SHP77 (cell line): ENCODE results near the gene COL4A1.

Experiments
- DNase-seq, 2 experiments: peaks; one replicate each; lab custom pipeline; 2025; lab: John Stamatoyannopoulos, UW

Gene COL4A1

DNA sequence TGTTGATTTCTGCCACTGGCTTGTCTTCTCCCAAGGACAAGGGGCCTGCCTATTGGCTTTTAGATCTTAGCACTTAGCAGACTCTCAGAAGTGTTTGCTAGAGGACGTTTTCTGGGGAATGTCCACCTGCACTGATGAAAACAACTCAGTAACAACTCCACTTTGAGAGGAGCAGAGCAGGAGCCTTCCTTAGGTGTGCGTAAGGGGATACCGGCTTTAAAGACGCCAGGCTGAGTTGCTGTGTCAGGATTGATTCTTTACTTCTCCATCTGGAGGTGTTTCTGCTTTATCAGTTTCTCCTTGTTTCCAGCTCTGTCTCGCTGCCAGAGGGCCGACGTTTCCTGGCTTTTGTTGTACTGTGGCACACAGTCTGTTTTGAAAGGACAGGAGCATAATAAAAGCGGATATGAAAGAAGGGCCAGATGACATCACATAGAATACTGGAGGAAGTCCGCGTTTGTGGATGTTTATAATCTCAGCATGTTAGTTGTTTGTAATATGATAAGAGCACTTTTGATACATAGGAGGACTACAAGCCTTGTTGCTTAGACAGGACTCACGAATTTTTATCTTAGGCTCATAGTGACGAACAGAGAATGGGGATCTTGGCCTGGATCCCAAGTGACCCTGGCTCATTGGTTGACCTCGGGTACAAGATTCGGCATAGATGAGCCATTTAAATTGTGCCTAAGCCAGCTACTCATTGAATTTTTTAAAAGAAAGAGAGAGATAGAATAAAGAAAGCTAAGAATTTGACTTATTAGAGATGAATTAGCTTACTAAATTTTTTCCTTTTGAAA lies 34.7 kb upstream of the COL4A1 start:
- no peak for DNase-seq

DNA sequence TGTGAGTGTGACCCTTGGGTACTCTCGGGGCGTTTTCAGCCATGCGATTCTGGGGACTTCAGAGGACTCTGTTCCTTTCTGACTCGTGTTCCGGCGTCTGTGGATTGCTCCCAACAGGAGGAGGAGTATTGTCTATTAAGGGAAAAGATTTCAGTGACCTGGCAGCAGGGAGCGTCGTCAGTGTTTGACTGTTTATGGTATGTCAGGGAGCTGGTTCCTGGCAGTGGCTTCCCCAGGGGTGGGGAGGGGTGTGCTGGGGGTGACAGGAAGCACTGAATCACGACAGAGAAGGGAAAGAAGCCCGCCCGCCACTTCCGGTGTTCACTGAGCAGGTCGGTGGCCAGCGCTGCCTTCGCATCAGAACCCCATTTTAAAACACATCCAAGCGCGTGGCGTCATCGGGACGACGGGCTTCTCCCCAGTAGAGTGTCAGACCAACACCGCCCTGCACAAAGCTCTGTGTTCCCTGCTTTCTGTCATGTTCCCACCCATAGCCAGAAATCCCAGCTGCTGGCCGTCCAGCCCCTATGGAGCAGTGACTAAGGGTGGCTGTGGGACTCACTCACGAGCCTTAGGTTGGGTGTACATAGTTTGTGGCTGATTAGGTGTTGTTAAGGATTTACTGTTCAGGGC lies 34.0 kb upstream of the COL4A1 start:
- no peak for DNase-seq

DNA sequence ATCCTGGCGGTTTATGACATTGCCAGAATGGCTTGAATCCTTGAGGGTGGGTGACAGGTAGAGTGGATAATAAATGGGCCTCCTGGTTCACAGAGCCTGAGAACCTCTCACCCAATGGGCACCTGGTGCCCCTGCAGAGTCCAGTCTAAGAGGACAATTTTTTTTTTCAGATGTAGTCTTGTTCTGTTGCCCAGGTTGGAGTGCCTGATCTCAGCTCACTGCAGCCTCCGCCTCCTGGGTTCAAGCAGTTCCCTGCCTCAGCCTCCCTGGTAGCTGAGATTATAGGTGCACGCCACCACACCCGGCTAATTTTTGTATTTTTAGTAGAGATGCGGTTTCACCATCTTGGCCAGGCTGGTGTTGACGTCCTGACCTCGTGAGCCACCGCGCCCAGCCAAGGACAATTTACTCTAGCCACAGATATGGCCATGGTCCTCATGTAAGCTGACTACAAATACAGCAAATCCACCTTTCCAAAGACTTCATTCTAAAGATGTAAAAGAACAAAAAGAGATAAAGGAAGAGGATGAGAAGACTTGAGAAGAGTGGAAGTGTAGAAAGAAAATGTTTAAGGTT lies 33.1 kb upstream of the COL4A1 start:
- DNase-seq, result no peak

DNA sequence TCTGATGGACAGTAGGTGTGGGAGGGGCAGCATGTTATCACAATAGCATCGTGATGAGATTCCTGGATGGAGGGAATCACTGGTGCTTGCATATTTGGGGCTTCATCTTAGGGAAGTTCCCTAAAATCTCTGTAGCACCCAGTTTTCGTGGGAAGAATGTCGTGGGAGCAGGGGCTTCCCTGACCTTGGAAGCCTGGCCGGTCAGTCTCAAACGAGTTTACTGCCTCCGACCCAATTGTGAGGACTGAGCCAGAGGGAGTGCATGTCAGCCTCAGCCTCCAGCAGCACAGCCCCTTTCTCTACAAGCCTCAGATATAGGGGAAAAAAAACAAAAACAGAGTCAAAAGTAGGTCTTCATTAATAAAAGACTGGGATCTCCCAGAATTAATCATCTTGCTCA lies 32.3 kb upstream of the COL4A1 start:
- no peak for DNase-seq

DNA sequence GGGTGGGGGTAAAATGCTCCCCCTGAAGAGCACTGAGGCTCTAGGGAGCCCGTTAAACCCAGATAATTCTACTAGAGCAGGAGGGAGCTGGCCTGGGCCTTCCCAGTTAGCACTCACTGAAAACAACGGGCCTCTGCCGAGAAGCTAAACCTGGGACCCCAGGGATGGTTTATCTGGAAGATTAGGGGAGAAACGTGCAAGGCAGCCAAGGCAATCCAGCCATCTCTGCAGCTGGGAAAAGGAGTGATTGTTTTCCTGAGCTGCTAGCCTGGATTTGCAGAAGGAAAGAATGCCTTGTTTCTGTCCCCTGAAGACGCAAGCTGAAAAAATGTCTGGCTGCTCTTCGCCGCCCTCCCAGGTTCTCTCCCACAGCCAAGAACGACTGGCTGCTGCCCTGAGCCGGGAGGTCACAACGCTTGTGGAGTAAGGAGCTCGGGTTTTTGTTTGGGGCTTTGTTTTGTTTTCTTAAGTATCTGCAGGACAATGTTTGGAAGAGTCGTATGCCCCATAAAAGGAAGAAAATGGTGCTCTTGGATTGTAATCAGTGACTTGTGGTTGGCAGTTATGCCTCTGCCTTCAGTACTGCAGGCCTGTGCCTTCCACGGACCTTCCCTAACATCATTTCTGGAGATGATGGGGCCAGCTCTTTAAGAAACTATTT lies 31.6 kb upstream of the COL4A1 start:
- DNase-seq, result no peak

DNA sequence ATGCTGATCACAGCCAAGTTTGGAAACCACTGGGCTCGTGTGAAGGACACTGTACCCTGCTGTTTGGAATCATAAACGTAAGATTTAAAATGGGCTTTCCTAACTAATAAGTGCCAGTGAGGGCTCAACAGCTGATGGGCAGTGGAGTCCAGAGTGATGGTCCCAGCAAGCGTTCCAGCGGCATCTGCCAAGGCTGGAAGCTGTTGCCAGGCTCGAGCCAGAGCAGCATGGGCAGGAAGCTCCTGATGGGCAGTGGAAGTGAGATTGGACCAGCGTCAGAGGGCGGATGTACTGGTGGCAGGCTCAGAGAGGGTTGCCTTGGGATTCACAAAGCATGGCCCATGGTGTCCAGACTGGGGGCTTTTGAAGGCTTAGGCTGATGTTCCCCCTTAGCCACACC lies 30.3 kb upstream of the COL4A1 start:
- DNase-seq, result no peak

DNA sequence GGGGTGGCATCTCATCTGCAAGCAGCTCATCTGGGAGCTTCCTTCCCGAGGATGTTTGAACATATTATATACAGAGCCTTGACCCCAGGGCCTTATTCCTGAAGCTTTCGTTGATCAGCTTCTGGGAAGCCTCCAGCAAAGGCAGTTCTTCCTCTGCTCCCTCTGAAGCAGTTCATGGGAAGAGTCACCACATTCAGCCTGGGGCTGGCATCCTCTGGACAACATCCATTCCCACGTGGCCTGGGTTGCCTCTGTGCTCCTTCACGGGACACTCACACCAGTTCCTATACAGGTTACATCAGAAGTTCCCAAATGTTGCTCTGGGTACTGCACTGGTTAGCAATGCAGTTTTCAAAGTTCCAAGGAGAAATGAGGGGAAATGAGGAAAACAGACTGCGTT lies 29.7 kb upstream of the COL4A1 start:
- DNase-seq, result no peak

DNA sequence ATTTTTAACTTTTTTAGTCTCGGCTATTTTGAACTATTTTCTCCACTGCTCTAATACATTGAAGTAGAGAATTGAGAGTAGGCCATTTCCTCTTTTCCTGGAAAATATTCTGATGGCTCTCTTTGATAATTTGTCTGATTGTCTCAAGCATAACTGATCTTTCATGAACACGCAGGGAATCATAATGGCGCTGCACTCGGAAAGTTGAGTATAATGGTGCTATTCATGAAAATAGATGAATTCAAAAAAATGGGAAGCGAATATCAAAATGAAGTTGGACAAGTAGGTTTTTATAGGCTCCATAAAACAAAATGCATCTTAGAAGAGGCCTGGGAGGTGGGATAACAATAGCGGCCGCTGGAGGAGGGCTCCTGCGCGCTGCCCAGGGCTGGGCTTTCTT lies 29.2 kb upstream of the COL4A1 start:
- no peak for DNase-seq

DNA sequence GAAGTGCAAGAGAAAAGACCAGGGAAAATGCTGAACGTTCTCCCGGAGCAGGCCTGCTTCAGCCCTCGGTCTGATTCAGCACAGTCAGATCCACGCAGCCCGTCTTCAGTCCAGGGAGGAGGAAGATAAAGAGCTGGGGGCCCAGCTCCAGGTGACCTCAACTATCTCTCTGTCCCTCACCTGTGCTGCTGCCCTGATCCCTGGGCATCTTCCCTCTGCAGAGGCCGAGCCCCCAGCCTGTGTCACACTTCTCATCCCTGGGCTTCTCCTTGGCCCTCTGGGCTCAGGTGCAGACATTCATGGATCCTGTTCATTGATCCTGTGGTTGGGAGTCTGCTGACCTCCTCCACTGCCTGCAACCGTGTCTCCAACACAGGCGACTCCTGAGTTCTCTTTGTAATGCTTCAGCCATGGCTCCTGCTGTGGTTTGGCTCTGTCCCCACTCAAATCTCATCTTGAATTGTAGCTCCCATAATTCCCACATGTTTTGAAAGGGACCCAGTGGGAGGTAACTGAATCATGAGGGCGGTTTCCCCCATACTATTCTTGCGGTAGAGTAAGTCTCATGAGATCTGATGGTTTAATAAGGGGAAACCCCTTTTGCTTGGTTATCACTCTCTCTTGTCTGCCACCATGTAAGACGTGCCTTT lies 28.0 kb upstream of the COL4A1 start:
- DNase-seq, result no peak

DNA sequence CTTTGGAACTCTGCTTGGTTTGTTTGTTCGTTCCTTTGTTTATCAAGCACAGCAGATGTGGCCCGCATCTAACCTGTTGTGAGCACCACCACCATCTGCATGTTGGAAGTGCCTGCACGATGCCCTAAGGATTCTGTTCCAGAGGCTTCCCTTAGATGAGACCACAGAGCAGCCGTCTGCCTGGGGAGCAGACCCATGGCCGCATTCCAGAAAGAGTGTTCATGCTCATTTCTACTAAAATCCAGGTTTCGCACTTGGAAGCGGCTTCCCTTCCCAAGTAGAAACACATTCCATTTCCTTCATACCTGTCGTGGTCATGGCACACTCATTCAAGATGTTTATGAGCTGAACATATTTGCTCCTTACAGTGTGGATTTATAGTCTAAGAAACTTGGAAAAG lies 27.3 kb upstream of the COL4A1 start:
- DNase-seq, result no peak

DNA sequence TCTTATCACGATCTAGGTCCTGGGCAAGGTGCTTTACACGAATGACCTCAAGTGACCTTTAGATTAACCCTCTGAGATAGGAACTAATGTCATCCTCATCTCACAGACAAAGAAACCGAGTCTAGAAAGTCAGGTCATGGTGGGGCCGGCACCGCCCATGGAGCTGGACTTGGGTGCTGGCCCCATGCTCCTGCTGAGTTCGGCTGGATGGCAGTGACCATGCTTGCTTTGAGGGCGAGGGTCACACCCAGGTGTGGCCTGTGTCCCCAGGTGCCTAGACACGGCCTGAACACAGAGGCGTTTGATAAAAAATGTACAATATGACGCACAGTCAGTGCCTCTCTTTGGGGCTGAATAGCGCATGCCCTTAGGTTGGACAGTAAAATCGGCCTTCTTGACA lies 26.9 kb upstream of the COL4A1 start:
- no peak for DNase-seq

DNA sequence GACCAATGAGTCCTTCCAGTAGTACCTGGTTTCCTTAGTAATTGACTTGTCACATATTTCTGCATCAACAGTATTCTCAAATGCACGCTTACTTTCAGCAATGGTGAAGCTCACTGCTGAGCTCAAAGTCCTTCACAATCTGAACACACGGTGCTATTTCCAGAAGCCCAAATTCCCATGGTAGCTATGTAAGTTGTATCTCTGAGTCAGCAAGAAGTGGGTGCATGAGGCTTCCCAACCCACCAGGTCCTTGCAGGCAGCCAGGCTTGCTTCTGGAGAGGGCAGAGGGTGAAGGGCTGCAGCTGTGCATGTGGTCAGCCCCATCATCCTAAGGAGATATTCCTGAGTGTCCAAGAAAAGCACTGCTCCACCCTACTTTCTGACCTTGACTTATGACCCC lies 25.8 kb upstream of the COL4A1 start:
- DNase-seq, result no peak

DNA sequence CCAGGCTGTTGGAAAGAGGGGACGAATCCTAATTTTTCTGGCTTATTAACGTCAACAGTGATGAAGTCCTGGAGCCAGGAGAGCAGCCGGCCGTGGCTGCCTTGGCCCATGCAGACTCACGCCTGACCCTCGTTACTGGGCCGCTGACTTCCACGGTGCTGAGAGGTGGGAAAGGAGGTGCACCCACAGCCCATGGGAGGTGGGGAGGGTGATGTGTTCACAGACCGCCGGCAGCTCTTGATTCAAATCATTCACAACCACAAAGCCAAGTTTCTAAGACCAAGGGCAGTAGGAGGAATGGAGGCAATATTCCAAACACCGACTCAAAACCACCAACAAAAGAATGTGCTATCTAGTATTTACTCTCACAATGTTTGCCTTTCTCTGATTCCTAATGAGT lies 24.4 kb upstream of the COL4A1 start:
- no peak for DNase-seq

DNA sequence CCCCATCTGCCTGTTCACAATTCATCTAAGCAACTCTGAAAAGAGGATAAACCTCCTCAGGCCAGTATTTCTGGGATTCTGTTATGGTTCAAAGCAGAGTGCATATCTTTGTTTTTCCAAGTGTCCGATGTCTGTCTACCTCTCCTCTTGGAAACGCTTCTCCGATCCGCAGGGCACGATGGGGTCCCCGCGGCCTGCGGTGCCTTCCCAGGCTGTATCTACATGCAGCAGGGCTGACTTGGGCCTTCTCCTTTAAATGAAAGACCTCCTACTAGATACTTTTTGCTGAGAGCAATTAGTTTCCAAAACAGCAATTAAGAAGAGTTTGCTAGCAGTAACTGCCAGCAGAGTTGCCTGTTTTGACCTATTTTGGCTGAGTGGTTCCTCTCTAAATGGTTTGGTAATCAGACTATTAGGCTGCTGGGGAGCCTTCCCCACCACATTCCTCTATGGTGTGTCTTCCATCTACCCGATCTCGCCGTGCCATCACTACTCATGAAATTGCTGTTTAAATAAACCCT lies 23.6 kb upstream of the COL4A1 start:
- no peak for DNase-seq

DNA sequence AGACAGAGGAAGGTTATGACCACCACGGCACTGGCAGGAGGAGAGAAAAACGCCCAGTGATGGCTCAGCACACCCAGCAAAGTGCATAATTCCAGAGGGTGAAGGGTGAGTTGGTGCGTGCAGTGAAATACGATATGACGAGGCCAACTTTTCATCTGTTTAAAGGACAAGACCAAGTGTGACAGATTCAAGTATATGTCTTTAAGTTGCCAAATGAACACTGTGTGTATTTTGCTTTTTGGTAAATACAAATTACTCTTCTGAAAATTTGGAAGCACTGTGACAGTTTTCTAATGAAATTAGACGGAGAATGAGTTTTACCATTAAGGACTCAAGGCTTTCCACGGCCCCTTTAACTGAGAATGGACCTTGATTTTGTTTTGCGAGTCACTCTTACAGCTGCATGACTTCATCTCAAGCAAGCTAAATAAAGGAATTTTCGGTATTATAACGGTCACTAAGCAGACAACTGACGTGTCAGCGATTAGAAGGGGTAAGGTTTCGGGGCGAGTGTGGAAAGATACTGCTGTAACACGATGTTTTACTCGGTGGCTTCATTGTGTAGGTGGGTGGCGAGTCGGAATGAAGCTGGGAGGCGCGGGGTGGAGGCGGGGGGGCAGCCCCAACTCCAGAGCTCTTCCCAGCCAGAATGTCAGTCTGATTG lies 23.0 kb upstream of the COL4A1 start:
- no peak for DNase-seq

DNA sequence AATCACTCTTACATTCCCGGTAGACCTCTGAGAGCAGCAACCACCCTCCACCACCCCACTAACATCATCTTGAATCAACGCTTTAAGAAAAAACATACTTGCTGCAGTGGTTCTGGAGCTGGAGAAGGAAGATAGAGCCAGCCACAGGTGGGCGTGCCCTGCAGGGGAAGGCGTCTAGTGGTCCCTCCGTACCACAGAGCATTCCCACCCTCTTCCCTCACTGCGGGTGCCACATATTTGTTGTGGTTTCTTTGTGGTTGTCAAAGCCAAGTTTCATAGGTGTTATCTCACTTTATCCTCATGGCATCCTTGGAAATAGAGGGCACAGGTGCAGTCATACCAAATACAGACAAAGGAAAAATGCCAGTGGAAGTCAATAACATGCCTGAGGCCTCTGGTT lies 22.3 kb upstream of the COL4A1 start:
- DNase-seq, result no peak

DNA sequence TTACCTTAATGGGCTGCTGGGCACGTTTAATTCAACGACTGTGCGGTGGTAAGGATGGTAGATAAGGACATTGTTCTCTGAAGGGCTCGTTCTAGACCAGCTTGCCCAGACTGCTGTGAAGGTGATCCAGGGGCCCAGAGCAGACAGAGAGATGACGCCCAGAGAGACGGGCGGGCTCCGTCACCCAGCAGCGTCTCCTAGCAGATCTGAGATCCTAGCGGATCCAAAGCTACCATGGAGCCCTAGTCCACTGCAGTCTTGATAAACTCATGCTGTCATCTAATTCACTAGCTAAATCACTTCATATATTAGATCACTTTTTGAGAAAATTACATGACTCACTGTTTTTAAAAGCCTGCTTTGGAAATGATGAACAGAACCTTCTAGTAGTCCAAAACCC lies 21.6 kb upstream of the COL4A1 start:
- no peak for DNase-seq

DNA sequence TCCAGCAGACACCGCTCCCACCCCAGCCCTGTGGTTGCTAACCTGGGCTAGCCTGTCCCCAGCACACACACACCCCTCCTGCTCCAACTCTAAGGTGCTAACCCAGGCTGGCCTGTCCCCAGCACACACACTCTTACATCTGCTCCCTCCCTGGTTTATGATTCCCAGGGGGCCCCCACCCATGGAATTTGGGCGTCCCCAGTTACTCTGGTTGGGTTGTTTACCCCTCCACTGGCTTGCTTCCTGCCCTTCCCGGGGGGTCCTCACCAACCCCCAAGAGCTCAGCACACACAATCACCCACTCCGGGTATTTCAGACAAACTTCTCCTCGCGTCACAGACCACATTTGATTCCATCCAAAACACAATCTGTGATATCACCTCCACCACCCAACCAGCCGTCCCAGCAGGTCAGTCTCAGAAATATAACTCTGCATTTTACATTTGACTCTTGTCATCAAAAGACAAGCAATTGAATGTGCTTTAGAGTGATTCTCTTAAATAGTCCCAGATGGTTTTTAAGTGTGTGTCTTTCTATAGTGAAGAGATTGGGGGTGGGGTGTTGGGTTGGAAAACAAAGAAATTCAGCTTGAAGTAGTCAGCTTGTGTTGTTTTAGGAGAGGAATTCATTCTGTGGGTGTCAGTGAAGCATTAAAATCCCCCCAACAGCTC lies 20.2 kb upstream of the COL4A1 start:
- no peak for DNase-seq

DNA sequence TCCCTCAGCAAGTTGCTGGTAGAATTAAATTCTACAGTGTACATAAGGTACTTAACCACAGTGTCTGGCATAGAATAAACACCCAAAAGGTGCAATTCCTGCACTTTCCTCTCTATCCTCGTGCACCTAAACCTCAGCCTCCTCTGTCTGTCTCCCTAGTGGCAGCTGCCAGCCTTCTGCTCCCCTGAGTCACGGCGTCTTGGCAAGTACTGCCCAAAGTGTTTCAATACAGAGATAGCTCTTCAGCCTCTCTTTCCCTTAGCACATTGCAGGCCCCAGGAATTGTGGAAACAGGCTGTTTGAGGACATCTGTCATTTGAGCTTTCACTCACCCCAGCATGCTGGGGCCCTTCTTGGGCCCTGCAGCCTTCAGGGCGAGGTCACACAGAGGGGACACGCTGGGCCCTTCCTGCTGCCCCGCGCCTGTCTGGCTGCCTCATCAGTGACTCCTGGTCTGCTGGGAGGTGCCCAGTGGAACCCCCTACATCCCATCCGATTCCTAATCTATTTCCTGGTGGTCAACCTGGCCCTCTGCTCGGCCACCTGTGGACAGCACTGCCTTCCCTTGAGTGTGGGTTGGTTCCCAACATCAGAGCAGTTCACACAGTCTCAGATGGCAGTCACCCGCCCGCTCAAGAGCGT lies 19.4 kb upstream of the COL4A1 start:
- no peak for DNase-seq

DNA sequence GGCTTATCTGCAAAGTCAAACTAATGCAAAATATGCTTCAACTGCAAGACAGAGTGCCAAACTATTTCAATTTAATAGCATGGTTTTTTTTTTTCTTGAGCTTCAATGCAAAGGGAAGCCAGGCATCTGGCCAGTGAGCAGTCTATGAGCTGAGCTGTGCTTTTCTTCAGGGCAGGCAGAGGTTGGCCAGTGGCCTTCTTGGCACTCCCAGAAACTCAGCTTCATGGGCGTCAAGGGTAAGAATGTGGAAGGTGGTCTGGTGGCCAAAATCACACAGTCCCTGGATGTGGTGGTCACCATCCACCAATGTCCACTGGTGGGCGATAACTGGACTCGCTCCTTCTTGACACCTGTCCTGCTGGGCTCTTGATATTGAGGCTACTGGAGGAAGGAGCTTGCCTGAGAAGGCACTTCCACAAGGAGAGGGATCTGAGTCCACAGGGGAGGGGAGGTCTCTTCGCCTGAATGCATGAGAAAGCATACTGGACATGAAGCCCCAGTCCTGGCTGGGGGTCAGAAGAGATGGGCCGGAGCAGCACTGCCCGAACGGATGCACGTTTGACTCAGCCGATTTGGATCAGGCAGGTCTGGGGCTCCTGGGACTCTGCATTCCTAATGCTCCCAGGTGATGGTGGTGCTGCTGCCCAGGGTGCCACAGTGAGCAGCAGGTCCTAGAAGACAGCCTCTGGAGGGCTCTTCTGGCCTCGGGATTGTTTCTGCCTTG lies 17.2 kb upstream of the COL4A1 start:
- DNase-seq, result no peak
